GM15510 (cell line): ENCODE measurements around the gene GRIK4.

ENCODE experiments used
- POLR2A ChIP-seq: IDR thresholded peaks from 3 replicates; pipeline ENCODE4 v1.6.1; 2011; ENCODE audit warnings: borderline replicate concordance; ENCODE audit not compliant: insufficient read length; ENCODE audit errors: extremely low read depth

Gene GRIK4

DNA sequence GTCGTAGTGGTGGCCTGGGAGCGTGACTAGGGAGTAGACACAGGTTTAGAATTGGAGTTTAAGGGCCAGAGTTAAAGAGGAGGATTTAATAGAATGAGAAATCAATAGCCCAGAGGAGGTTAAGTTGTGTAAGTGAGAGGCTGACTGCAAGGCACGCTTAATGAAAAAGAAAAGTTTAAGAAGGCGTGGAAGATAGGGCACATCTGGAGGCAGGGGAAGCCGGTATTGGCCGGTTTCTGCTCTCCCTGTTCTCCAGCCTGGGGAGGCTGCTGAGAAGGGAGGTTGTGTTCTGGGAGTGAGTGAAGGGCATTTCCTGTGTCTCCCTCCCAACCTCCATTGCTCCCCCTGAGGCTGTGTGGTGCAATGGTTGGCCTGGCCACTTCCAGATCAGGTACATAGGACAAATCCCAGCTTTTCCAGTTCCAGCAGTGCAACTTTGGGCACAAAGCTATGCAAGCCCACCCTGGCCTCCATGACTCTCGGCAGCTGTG is 6.3 kb downstream of the GRIK4 start:
- TF ChIP-seq POLR2A: no peak

DNA sequence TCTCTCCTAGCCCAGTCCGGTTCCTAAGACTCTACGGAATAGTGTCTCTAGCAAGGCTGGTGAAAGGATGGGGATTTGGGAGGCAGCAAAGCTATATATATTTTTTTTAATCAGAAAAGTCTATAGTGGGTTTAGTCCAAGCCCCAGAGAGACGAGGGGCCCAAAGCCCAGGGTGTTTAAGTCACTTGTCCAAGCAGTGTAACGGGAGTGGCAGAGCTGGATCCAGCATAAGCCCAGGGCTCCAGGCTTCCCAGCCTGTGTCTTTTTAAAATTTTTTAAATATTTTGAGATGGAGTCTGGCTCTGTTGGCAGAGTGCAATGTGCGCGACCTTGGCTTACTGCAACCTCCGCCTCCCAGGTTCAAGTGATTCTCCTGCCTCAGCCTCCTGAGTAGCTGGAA is 6.8 kb downstream of the GRIK4 start:
- no peak for TF ChIP-seq POLR2A

GRCh38 chr11:120519474-120519873 is 7.9 kb downstream of the GRIK4 start:
- TF ChIP-seq POLR2A: no peak

- no peak for TF ChIP-seq POLR2A
Measured at GRCh38 chr11:120520091-120520822, 8.7 kb downstream of the GRIK4 start.

GRCh38 chr11:120521176-120521575 is 9.6 kb downstream of the GRIK4 start:
- TF ChIP-seq POLR2A: no peak

GRCh38 chr11:120522021-120522420 is 10.5 kb downstream of the GRIK4 start:
- no peak for TF ChIP-seq POLR2A

GRCh38 chr11:120522736-120523135 is 11.2 kb downstream of the GRIK4 start:
- TF ChIP-seq POLR2A: no peak

DNA sequence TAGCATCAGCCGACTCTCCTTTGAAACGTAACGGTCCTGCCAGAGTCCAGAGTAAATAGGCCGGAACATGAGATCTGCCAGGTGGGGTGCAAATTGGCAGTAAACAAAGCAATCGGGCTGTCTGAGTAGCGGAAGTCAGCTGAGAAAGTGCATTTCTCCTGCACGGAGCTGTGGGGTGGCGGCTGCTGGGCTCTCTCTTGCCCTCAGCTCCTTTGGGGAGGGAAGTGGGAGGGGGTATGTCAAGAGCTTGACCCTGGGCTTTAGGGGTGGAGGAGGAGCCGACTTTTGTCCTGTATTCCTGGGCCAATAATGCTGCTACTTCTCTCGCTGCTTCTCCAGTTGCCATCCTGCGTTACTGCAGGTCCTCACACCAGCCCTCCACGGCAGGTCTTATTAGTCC is 11.6 kb downstream of the GRIK4 start:
- no peak for TF ChIP-seq POLR2A

DNA sequence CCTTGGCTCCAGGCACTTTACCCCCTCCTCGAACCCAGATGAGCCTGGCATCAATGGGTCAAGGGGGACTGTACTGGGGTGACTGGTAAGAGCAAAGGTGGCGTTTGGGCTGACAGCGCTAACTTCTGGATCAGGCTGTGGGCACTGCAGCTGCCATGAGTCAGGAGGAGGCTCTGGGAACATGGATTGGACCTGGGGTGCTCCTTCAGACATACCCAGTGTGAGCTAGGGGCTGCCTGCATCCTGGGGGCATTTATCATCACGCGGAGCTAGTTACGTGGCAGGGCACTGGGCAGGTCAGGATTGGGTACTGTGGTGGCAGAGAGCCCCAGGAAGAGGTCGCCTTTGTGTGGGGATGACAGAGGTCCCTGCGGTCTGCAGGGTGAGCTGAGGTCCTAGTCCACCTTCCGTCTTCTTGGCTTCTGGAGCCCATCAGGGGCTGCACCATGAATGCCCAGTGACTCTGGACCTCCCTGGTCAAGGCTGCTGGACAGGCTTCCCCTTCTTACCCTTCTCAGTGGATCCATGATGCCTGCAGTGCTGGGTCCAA is 13.1 kb downstream of the GRIK4 start:
- TF ChIP-seq POLR2A: no peak

GRCh38 chr11:120525261-120526171 is 14.0 kb downstream of the GRIK4 start:
- no peak for TF ChIP-seq POLR2A

DNA sequence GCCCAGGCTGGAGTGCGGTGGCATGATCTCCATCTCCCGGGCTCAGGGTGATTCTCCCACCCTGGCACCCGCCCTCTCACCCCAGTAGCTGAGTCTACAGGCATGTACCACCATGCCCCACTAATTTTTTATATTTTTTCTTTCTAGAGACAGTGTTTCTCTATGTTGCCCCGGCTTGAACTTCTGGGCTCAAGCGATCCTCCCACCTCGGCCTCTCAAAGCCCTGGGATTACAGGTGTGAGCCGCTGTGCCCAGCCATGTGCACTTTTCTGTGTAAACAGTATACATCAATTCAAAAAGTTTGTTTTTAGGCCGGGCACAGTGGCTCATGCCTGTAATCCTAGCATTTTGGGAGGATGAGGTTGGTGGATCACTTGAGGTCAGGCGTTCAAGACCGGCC is 14.7 kb downstream of the GRIK4 start:
- no peak for TF ChIP-seq POLR2A

DNA sequence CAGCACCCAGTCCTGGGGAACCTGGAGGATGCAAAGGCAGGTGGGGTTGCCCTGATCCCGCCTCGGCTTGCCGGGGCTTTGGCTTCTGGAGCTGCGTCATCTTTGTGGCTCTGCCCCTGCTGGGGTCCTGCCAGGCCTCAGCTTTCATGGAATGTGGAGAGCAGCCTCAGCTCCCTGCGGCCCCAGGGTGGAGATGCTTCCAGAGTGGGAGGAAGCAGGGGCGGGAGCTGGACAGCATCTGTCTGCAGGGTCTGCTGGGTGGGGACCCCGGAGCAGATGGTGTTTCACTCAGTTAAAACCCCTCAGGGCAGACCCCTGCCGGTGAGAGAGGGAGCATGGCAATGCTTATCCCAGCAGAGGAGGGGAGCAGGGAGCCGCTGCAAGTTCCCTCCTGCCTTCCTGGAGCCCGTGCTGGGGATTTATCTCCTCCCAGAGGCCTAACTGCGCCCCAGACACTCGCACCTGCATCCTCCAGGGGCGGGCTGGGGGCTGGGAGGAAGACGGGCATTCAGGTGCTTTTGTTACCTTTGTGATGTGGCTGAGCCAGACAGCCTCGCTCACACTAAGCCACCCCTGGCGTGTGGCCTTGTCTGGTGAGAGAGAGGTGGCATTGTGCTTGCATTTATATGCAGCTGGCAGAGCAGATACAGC is 15.7 kb downstream of the GRIK4 start:
- no peak for TF ChIP-seq POLR2A

GRCh38 chr11:120528749-120529148 is 17.2 kb downstream of the GRIK4 start:
- no peak for TF ChIP-seq POLR2A

DNA sequence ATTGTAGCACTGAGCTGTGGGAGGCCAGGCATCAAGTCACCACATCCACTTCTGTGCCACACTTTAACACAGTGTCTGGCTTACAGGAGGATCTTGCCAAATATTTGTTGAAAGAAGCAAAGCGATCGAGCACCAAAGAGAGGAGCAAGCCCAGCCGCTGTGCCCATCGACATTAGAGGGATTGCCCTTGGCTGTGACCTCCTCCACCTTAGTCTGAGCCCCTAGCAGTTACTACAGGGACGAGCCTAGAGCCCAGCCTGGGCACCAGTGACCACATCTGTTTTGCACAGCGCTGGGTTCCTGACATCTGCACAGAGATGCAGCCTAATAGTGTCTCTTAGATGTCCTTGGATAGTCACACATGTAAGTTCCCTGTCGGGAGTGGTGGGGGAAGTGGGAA is 17.7 kb downstream of the GRIK4 start:
- TF ChIP-seq POLR2A: no peak

DNA sequence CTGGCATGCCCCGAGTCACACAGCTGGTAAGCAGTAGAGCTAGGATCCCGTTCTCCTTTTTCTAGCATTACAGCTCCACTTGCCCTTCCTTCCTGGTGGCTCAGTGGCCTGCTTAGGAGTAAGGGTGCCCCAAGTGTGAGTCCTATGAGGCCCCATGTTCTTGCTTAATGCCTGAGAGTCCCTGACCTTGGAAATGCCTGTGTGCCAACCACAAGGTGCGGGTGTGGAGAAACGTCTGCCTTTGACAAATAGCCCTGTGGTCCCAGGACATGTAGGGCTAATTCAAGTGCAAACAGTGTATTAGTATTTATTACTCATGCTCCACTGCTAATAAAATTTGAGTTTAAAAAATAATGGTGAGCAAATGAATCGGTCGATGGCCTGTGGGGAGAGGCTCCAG is 18.4 kb downstream of the GRIK4 start:
- no peak for TF ChIP-seq POLR2A
